Tibial nerve (tissue), 4 donors: ENCODE data around the gene OXA1L. TPM values are rescaled to one million over a fixed set of nuclear protein-coding genes. Genes with fewer than 3 reads are reported as not detected.
A peak's percentile ranks its signal among the peaks of the same experiment; 100 is the strongest.
"Not testable (repeated sequence)": the region's sequence is repeated elsewhere in the genome, so short reads cannot be mapped to it uniquely, and the experiment has no call there.

ENCODE experiments used
- DNase-seq, 2 donors: peaks; one replicate each; pipeline ENCODE4 v3.0.0-alpha.2; 2019; ENCODE audit warnings: low spot score in 2 of 2
- H3K27ac ChIP-seq, 4 donors: fragments of 200-600 bp; sonication (generic) in 3 of 4; one replicate each; pipeline ENCODE4 v1.5.1; 2017 to 2019; ENCODE audit warnings: mild to moderate bottlenecking in 1 of 4
- H3K27me3 ChIP-seq, 2 donors: fragments of 200-600 bp; sonication (generic) in 1 of 2; one replicate each; pipeline versions ENCODE4 v1.5.1 to v1.6.0; 2017 to 2019
- H3K36me3 ChIP-seq, 3 donors: fragments of 200-600 bp; sonication (generic); one replicate each; pipeline ENCODE4 v1.5.1; 2018 to 2019
- H3K4me1 ChIP-seq, 4 donors: fragments of 200-600 bp; sonication (generic) in 3 of 4; one replicate each; pipeline ENCODE4 v1.5.1; 2017 to 2019
- H3K4me3 ChIP-seq, 4 donors: fragments of 200-600 bp; sonication (generic) in 3 of 4; one replicate each; pipeline ENCODE4 v1.5.1; 2017 to 2019; ENCODE audit warnings: mild to moderate bottlenecking in 1 of 4, moderate library complexity in 1 of 4
- H3K9me3 ChIP-seq, 4 donors: fragments of 200-600 bp; sonication (generic) in 3 of 4; one replicate each; pipeline ENCODE4 v1.5.1; 2017 to 2019
- EP300 ChIP-seq, 2 donors: sonication (generic); formaldehyde crosslinking; IDR thresholded peaks; one replicate each; pipeline ENCODE4 v1.6.1; 2017; ENCODE audit warnings: antibody characterized with exemption in 2 of 2, mild to moderate bottlenecking in 1 of 2
- POLR2A ChIP-seq, 2 donors: fragments of 450-650 bp; IDR thresholded peaks; one replicate each; pipeline ENCODE4 v1.6.1; 2017; ENCODE audit warnings: antibody characterized with exemption in 2 of 2, mild to moderate bottlenecking in 2 of 2, moderate library complexity in 2 of 2
- WGBS, 2 donors: methylation state at CpG; one replicate each; pipeline ENCODE4 v1.1.5; 2018; 5-methylcytosine and 5-hydroxymethylcytosine counted together
- total RNA-seq, 4 donors: library from RNA; depleted of rRNA; stranded (reverse); fragments of >200 nt; gene quantifications; one replicate each; pipeline ENCODE4 v1.1.0, GENCODE V29; 2016
- TF ChIP-seq, protein P1 (sequence below), 5 experiments: fragments of 200-600 bp in 3 of 5; fragments of 450-650 bp in 2 of 5; sonication (generic) in 3 of 5; IDR thresholded peaks; one replicate each; pipeline ENCODE4 v1.5.1; 2016 to 2019; ENCODE audit warnings: antibody characterized with exemption in 5 of 5, mild to moderate bottlenecking in 3 of 5, moderate library complexity in 2 of 5

OXA1L gene
- total RNA-seq, 4 donors from 2014 or later: 65.5 to 79.6 (median 69.6) TPM

- Histone ChIP-seq H3K4me3 (no peak overlapping the region), H3K4me1 (no peaks in the 10 kb centered on the region), H3K27me3 (no peaks in the 10 kb centered on the region), H3K9me3 (no peaks in the 10 kb centered on the region), H3K36me3 (no peaks in the 10 kb centered on the region), H3K27ac (no peak overlapping the region)
- no peak for DNase-seq
- WGBS, 2 donors: 77 to 83% methylated on average over 3 of the region's 3 CpGs
- TF ChIP-seq, protein P1, sequence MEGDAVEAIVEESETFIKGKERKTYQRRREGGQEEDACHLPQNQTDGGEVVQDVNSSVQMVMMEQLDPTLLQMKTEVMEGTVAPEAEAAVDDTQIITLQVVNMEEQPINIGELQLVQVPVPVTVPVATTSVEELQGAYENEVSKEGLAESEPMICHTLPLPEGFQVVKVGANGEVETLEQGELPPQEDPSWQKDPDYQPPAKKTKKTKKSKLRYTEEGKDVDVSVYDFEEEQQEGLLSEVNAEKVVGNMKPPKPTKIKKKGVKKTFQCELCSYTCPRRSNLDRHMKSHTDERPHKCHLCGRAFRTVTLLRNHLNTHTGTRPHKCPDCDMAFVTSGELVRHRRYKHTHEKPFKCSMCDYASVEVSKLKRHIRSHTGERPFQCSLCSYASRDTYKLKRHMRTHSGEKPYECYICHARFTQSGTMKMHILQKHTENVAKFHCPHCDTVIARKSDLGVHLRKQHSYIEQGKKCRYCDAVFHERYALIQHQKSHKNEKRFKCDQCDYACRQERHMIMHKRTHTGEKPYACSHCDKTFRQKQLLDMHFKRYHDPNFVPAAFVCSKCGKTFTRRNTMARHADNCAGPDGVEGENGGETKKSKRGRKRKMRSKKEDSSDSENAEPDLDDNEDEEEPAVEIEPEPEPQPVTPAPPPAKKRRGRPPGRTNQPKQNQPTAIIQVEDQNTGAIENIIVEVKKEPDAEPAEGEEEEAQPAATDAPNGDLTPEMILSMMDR (IDR thresholded peaks at IDR 0.05): no peak
These were observed 37.1 kb downstream of the OXA1L start for GRCh38 chr14:22803687-22803974.

- H3K36me3 ChIP-seq, DNase-seq, H3K27ac ChIP-seq, H3K4me3 ChIP-seq, H3K9me3 ChIP-seq, H3K27me3 ChIP-seq, H3K4me1 ChIP-seq: not testable (repeated sequence)
- 81 to 97% methylated on average over 4 of the region's 4 CpGs for WGBS, 2 donors
These were observed 38.7 kb downstream of the OXA1L start for GRCh38 chr14:22805235-22805634.

GRCh38 chr14:22807432-22808087 lies 41.1 kb downstream of the OXA1L start:
- no peak for DNase-seq
- Histone ChIP-seq H3K4me3 (no peak overlapping the region), H3K9me3 (no peaks in the 10 kb centered on the region), H3K27ac (no peak overlapping the region), H3K36me3 (no peaks in the 10 kb centered on the region), H3K4me1 (no peaks in the 10 kb centered on the region), H3K27me3 (no peaks in the 10 kb centered on the region)
- TF ChIP-seq, protein P1 (IDR thresholded peaks at IDR 0.05): no peak
- 76 to 79% methylated on average over 13 of the region's 13 CpGs for WGBS, 2 donors

- DNase-seq: no peak
- no peaks in the 10 kb centered on the region for H3K36me3 ChIP-seq
- no peak overlapping the region for H3K4me3 ChIP-seq
- 80 to 85% methylated on average over 5 of the region's 5 CpGs for WGBS, 2 donors
- H3K4me1 ChIP-seq: no peaks in the 10 kb centered on the region
- no peaks in the 10 kb centered on the region for H3K27me3 ChIP-seq
- peak overlapping the region in 1 of 4 donors; percentile 64 for H3K27ac ChIP-seq
- H3K9me3 ChIP-seq: no peaks in the 10 kb centered on the region
- no peak for TF ChIP-seq EP300 (IDR thresholded peaks at IDR 0.05)
These were observed 42.1 kb downstream of the OXA1L start for GRCh38 chr14:22808388-22809209.

- Histone ChIP-seq H3K27ac (no peak overlapping the region), H3K36me3 (no peaks in the 10 kb centered on the region), H3K27me3 (no peaks in the 10 kb centered on the region), H3K4me1 (no peaks in the 10 kb centered on the region), H3K9me3 (no peaks in the 10 kb centered on the region), H3K4me3 (no peak overlapping the region)
- no peak for TF ChIP-seq POLR2A (IDR thresholded peaks at IDR 0.05)
- TF ChIP-seq, protein P1 (IDR thresholded peaks at IDR 0.05): no peak
- no peak for TF ChIP-seq EP300 (IDR thresholded peaks at IDR 0.05)
- DNase-seq: no peak
- 29 to 41% methylated on average over 2 of the region's 2 CpGs for WGBS, 2 donors
These were observed 45.2 kb downstream of the OXA1L start for GRCh38 chr14:22811722-22812121.

DNA sequence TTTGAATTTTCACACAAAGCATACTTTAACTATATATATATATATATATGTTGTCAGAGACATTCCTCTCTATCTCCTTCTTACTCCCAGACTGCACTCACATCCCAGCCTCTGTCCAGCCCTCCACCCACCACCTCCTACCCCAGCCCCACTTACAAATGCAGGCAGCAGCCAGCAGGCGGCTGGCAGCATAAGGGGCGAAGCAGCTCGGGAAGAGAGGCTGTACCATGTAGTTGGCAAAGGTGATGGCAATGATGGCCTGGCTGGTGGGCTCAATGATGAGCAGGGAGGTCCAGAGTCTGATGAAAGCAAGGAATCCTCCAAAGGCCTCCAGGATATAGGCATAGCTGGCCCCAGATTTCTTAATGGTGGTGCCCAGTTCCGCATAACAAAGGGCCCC lies 46.3 kb downstream of the OXA1L start:
- H3K4me1 ChIP-seq: no peaks in the 10 kb centered on the region
- no peak overlapping the region for H3K4me3 ChIP-seq
- no peaks in the 10 kb centered on the region for H3K9me3 ChIP-seq
- TF ChIP-seq EP300 (IDR thresholded peaks at IDR 0.05) (no peak), POLR2A (IDR thresholded peaks at IDR 0.05) (no peak)
- TF ChIP-seq, protein P1 (IDR thresholded peaks at IDR 0.05): no peak
- H3K27ac ChIP-seq: no peak overlapping the region
- DNase-seq: no peak
- no peaks in the 10 kb centered on the region for H3K27me3 ChIP-seq
- no peaks in the 10 kb centered on the region for H3K36me3 ChIP-seq
- WGBS, 2 donors: 84% methylated on average over 4 of the region's 4 CpGs
